GM19099 (cell line): ENCODE data around the gene SLC5A10.

Experiments
- POLR2A ChIP-seq: IDR thresholded peaks from 3 replicates; pipeline ENCODE4 v1.6.1; 2011; ENCODE audit warnings: low read depth; ENCODE audit not compliant: insufficient read length; ENCODE audit errors: extremely low read depth

The SLC5A10 gene

GRCh38 chr17:18951941-18952842 is at the start of gene SLC5A10:
Gene SLC5A10, plus strand, starts transcription at chr17:18952165. Its CDS starts 41 bp downstream, at chr17:18952206.
- TF ChIP-seq POLR2A = no peak

- TF ChIP-seq POLR2A = no peak
Observed at GRCh38 chr17:18904482-18904881, 47.5 kb upstream of the SLC5A10 start.

DNA sequence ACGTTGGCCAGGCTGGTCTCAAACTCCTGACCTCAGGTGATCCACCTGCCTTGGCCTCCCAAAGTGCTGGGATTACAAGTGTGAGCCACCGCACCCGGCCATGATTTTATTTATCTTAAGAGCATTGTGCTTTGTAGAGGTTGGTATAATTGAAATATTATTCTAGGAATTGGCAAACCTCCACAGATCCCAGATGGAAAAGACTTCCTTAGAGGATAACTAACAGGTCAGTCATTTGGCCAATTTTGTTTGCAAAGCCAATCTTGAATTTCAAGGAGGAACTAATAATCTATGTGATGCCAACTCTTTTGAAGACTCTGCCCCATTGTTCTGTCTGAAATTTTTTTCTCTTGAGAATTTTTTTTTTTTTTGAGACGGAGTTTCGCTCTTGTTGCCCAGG is 46.7 kb upstream of the SLC5A10 start:
- TF ChIP-seq POLR2A = no peak

GRCh38 chr17:18910326-18910725 is 41.6 kb upstream of the SLC5A10 start:
- TF ChIP-seq POLR2A = no peak

DNA sequence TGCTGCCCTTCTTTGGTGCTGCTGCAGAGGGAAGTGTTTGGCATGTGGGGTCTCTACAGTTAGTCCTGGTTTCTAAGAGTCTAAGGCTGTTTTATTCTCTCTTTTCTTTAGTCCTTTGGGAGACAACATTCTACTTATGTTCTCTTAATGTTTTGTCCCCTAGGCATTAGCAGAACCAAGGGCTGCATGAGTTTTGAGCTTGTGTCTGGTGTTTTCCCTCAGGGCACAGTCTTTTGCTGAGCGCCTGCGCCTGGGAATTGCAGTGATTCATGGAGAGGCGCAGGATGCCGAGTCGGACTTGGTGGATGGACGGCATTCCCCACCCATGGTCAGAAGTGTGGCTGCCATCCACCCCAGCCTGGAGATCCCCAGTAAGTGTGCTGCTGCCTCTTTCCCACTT is 41.1 kb upstream of the SLC5A10 start:
- no peak for TF ChIP-seq POLR2A

DNA sequence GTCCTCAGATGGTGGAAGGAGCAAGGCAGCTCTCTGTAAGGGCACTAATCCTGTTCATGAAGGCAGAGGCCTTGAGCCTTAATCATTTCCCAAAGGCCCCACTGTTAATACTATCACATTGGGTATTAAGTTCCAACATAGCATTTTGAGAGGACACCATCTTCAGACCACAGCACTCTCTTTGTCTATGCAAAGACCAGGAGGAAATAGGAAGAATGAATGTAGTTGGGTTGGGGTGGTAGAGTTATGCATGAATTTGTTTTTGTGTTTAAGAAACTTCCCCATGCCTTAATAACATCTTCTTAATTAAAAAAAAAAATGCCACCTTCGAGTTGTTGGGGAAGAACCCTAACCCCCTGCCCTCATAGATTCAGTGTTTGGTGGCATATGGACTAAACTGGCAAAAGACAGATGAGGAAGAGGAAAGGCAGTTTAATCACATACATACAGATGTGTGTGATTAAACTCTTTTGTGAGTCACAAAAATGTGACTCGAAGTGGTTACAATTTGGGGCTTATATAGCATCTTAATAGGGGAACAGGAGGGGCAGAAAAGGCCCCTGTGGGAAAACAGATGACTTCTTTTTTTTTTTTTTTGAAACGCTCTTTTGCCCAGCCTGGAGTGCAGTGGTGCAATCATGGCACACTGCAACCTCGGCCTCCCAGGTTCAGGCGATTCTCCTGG is 35.0 kb upstream of the SLC5A10 start:
- no peak for TF ChIP-seq POLR2A

DNA sequence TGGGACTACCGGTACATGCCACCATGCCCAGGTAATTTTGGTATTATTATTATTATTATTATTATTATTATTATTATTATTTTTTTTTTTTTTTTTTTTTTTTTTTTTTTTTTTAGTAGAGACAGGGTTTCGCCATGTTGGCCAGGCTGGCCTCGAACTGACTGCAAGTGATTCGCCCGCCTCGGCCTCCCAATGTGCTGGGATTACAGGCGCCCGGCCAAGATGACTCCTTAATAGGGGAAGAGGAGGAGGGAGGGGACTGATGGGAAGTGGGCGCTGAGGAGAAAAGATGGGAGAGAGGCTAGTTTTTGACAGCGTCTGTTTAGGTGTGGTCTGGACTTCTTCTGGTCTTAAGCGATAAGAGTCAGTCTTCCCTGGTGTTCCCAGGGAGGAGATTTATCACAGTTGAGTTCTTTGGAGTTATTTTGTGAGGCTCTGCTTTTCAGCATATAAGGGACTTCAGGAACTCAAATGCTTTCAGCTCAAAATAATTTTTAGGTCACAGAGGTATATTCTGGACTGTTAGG is 34.4 kb upstream of the SLC5A10 start:
- no peak for TF ChIP-seq POLR2A

- TF ChIP-seq POLR2A = no peak
Observed at GRCh38 chr17:18919963-18920362, 32.0 kb upstream of the SLC5A10 start.

DNA sequence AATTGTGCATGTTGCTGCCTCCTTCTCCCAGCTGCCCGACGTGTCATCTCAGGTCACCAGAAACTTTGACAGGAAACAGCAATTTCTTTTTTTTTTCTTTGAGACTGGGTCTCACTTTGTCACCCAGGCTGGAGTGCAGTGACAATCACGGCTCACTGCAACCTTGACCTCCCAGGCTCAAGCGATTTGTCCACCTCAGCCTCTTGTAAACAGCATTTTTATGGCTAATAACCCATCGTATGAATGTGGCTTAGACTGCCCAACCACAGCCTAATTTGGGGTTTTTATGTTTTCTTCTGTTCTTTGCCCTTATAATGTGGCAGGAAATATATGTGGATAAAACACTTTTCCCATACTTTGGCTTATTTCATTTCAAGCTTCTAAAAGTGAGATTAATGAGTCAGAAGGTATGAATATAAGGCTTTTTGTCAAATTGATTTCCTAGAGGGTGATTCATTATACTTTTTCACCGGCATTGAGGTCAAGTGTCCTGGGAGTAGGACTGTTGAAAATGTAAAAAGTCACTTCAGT is 31.0 kb upstream of the SLC5A10 start:
- peak; percentile 43 for TF ChIP-seq POLR2A

- TF ChIP-seq POLR2A = peak; percentile 19
Observed at GRCh38 chr17:18921485-18921884, 30.5 kb upstream of the SLC5A10 start.

DNA sequence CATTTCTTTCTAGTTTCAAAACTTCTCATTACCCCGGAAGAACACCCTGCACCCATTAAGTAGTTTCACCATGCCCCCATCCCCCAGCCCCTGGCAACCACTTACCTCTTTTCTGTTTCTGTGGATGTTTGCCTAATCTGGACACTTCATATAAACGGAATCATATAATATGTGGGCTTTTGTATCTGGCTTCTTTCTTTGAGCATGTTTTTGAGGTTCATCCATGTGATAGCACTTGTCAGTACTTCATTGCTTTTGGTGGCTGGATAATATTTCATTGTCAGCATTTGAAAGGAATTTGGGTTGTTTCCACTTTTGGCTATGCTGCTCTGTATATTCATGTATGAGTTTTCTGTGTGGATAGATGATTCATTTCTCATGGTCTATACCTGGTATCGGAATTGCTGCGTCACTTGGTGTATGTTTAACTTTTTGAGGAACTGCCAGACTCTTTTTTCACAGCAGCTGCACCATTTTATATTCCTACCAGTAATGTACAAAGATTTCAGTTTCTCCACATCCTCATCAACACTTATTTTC is 30.0 kb upstream of the SLC5A10 start:
- TF ChIP-seq POLR2A = no peak

DNA sequence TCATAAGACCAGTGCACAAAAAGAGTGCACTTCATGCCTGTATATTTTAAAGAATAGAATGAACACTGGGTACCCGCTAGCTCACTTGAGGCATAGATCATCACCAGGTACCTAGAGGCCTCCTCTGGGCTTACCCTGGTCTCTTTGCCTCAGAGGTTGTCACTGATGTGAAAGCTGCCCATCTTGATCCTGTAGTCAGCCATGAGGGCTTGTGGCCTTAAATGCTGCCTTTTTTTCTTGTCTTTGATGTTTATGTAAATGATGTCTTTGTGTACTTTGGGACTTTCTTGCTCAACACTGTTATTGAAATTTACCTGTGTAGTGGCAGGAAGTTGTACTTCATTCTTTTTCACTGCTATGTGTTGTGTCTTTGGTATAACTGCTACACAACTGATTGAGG is 26.8 kb upstream of the SLC5A10 start:
- no peak for TF ChIP-seq POLR2A

GRCh38 chr17:18928628-18929125 is 23.3 kb upstream of the SLC5A10 start:
- no peak for TF ChIP-seq POLR2A

DNA sequence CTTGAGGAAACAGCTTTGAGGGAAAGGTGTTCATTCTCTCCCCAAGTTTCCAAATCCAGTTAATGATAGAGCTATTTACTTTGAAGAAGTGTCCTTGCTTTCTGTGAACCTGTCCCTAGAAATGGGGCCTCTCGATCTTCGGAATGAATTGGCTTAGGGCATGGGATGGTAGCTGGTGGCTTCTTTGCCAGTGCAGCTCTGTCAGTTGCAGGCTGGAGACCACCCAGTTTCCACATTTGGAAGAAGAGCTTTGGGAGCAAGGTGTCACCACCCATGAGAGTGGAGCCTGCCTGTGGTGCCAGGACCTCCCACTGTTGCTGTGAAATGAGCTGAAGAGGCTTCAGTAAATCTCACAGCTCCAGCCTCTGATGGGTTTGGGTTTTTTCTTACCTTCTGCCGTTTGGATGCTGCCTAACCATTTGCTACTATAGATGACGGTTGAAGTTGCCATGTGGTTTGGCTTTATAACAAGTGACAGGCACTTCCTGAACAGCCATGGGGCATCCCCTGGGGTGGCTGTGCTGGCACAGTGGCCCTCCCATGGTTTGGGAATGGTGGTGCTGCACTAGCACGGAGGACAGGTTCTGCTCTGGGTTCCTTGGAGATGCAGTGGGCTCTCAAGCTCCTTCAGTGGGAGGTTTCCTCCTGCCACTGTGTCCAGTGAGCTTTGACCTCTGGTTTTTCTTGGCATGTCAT is 19.5 kb upstream of the SLC5A10 start:
- TF ChIP-seq POLR2A = no peak
